Skeletal muscle cell (primary cell): ENCODE measurements around the gene SON.
"Not testable (repeated sequence)": the region's sequence is repeated elsewhere in the genome, so short reads cannot be mapped to it uniquely, and the experiment has no call there.

Experiments used
- DNase-seq: peaks from one replicate; pipeline ENCODE4 v3.0.0-alpha.2; 2010; ENCODE audit warnings: low read depth
- H3K4me3 ChIP-seq: 2 replicates; pipeline ENCODE4 v1.5.1; 2011; ENCODE audit warnings: low read depth, mild to moderate bottlenecking, control low read depth, low read length, moderate library complexity

SON gene

DNA sequence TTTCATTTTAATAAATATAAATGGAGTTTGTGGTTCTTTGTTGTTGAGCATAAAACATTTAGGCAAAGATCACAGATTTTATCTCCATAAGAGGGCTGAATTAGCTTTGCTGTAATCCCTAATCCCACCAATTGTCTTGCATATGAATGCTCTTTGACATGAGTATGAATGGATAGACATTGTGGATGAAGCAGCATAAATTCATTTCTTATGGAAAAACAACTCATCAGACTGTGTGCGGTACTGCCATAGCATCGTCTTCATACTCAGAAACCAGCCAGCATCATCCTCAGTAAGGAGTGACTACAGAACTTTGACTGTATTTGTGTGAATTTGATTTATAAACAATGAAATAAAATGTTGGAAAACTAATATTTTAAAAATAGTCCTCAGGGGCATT lies 19.6 kb downstream of the SON start:
- H3K4me3 ChIP-seq: no peak overlapping the region
- DNase-seq: no peak

- H3K4me3 ChIP-seq: no peak overlapping the region
- DNase-seq: no peak
These were observed 23.7 kb downstream of the SON start for GRCh38 chr21:33566514-33566913.

DNA sequence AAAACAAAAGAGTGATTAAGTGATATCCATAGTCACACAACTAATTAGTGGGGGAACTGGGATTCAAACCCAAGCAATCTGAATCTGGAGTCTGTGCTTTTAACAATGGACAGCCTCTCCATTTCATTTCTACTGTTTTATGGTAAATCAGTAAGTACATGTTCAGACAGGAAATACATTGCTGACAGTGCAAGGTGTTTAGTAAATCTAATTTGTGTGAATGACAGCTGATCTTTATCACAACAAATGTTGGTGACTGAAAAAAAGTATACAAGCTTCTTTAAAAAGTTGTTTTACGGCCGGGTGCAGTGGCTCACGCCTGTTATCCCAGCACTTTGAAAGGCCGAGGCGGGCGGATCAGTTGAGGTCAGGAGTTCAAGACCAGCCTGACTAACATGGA lies 25.1 kb downstream of the SON start:
- DNase-seq: no peak
- H3K4me3 ChIP-seq: no peak overlapping the region

DNA sequence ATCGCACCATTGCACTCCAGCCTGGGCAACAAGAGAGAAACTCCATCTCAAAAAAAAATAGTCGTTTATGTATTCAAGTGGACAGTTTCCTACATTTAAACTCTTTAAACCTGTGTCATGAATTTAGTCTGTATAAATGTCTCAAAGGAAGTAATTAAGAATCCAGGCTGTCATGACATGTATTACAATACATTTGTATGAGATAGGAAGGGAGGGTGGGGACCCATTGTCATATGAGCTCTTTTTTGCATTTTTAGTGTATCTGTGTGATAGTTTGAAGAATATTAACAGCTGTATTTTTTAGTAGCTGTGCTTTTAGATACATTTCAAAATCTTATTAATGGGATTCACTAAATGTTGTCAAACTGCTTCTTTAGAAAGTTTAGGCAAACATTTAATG lies 25.6 kb downstream of the SON start:
- no peak for DNase-seq
- no peak overlapping the region for H3K4me3 ChIP-seq

GRCh38 chr21:33569991-33570390 lies 27.2 kb downstream of the SON start:
- no peak for DNase-seq
- H3K4me3 ChIP-seq: no peak overlapping the region

DNA sequence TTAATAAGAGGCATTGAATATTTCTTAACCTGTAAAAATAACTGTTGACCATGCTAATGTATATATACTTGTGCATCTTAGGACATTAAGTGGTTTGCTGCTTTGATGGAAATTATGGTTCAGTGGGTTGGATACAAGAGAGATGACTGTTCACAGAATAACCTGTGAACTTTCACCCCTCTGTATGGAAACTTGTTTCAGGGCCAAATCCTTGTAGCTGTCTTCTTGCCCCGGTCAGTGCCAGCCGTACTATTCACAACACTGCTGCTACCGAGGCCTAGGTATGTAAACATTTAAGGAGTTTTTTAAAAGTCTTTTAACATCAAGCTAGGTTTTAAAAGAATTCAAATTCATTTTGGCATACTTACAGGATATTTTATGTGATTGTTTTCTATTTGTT lies 29.5 kb downstream of the SON start:
- H3K4me3 ChIP-seq: no peak overlapping the region
- no peak for DNase-seq

GRCh38 chr21:33576741-33577141 lies 33.9 kb downstream of the SON start:
- not testable (repeated sequence) for DNase-seq, H3K4me3 ChIP-seq

- H3K4me3 ChIP-seq: no peak overlapping the region
- peak; percentile 3 for DNase-seq
These were observed 35.4 kb downstream of the SON start for GRCh38 chr21:33578214-33578613.

DNA sequence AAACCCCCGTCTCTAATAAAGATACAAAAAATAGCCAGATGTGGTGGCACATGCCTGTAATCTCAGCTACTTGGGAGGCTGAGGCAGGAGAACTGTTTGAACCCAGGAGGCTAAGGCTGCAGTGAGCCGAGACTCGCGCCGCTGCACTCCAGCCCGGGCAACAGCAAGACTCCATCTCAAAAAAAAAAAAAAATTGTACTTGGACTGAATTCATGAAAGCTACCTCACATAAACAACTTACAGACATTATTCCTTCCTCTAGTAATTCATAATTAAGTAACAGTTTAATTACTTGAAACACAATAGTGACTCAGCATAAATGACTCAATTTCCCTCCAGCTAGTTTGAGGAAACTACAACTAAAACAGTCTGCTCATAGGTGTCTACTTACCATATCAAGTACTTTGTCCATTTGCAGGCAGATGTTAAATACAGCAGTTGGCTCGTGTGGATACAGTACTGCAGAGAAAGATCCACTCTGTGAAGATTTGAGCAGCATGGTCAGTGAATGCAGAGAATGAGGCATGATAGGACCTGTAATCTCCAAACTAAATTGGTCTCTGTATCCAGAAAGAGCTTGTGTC lies 36.2 kb downstream of the SON start:
- no peak overlapping the region for H3K4me3 ChIP-seq
- no peak for DNase-seq

DNA sequence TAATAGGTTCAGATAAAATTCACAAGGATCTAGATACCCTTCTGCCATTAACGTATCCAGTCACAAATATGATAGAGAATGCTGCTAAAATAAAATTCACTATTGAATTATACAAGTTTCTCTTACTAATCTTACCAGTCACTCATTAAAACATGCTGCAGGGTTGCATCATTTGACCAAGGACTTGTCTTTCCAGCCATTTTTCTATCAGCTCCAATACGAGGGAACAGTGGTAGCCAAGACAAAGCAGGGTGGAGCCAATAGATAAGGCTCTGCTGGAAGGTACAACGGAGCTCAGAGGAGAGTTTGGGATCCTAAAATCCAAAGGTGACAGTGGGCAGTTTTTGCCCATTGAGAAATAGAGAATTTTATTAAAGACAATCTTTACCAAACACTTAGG lies 41.6 kb downstream of the SON start:
- DNase-seq: no peak
- no peak overlapping the region for H3K4me3 ChIP-seq

DNA sequence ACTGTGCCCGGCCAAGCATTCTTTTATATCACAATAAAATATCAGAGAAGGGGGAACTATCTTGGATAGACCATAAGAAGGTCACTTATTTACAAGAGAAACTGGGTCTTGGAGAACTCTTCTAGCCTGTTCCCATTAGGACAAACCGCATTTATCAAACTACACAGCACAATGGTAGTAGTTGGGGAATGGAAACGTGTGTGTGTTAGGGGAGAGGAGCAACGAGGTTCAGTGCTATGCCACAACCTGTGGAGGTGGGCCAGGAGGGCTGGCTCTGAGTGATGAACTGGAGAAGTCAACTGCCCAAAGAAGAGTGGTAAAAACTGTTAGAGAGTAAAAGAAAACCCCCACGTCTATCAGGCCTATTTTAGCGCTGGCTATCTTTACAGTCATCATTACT lies 44.1 kb downstream of the SON start:
- H3K4me3 ChIP-seq: peak overlapping the region; percentile 84
- DNase-seq: no peak

DNA sequence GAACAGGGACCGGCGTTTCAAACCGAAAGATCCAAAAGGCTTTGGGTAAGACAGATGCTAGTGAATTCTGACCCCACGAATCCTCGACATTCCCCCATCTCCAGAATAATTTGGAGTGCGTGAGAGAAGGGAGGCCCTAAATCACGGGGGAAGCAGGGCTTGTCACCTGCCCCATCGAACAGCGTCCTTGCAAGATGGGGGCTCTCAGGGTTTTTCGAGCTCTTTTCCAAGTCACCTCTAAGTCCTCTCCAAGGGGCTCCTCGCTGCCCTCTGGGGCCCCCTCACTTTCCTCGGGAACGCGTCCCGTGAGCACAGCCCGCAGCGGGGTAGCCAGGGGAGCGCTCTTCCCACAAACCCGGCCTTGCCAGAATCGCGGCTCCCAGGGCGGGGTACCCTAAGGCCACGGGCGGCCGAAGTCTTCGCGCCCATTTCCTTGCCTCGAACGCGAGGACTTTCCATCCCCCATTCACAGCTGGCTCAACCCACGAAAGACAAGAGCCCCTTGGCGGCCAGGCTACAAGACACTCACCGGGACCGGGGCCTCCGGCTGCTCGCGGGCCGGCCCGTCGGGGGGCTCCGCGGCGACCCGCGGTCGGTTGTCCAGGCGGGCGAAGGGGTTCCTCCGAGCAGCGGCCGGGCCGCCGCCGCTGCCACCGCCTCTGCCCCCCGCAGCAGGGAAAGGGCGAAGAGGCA lies 45.1 kb downstream of the SON start:
- DNase-seq: no peak
- H3K4me3 ChIP-seq: peak overlapping the region; percentile 84

DNA sequence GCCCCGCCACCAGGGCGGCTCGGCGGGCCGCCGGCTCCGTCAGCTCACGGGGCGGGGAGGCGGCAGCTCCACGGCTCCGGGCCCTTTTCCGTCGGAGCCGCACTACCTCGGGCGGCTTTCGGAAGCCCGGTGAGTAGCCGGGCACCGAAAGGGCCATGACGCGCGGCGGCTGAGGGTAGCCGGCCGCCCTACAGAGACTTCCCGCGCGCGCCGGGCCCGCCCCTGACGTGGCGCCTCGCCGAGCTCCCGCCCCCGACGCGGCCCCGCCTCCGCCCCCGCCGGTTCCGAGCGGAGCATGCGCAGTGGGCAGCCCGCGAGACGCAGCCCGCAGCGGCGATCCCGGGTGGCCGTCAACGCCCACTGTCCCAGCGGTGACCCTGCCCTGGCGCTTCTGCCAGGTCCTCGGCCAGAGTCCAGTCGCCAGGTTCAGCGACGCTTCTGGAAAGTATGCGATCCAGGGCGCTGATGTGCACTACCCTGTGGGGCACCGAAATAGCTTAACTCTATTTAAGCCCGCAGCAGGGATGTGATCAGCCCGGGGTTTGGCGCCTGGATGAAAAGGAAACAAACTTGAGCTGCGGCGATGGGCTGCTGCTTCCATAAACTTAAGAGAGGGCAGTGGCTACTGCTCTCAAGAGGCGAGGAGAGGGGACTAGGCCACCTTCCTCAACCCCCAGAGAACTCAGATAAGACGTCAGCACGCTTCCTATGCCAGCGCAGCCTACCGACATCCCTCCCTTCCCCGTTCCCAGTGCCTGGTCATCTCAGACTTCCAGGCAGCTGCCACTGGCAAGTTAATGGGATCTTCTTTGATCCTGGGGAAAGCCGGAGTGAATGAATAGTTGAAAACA lies 45.9 kb downstream of the SON start, which contains the start of gene DONSON:
DONSON (minus strand) TSS at position 200 of the 851 bp plus-strand sequence; CDS start at position 157, 43 bp downstream.
- H3K4me3 ChIP-seq: peak within 1 kb of the TSS; percentile 84
- peak; percentile 25 for DNase-seq

DNA sequence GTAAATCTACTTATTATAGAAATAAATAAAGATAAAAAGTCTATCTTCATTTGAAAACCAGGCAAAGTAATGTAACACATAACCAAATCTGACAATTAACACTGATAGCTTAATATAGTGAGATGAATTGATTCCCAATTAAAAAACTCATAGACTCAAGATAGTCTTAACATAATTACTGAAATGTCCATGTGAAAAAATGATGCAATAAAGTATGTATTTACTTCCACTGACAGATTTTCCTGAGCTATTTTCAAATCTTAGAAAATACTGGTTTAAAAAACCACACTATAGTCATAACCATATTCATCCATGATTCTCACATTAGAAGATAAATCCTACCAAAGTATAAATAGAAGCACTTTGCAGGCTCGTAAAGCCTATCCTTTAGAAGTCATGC lies 55.2 kb downstream of the SON start:
- no peak for DNase-seq
- H3K4me3 ChIP-seq: no peak overlapping the region

GRCh38 chr21:33608559-33608958 lies 65.7 kb downstream of the SON start:
- no peak for DNase-seq
- H3K4me3 ChIP-seq: no peak overlapping the region

GRCh38 chr21:33611006-33611744 lies 68.3 kb downstream of the SON start:
- H3K4me3 ChIP-seq: no peak overlapping the region
- DNase-seq: no peak

DNA sequence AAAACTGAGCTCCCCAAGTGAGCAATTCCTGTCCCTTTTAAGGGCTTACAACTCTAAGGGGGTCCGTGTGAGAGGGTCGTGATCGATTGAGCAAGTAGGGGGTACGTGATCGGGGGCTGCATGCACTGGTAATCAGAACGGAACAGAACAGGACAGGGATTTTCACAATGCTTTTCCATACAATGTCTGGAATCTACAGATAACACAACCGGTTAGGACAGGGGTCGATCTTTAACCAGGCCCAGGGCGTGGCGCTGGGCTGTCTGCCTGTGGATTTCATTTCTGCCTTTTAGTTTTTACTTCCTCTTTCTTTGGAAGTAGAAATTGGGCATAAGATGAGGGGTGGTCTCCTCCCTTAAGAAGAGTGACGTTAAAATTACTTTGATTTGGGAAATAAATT lies 74.7 kb downstream of the SON start:
- DNase-seq, H3K4me3 ChIP-seq: not testable (repeated sequence)

DNA sequence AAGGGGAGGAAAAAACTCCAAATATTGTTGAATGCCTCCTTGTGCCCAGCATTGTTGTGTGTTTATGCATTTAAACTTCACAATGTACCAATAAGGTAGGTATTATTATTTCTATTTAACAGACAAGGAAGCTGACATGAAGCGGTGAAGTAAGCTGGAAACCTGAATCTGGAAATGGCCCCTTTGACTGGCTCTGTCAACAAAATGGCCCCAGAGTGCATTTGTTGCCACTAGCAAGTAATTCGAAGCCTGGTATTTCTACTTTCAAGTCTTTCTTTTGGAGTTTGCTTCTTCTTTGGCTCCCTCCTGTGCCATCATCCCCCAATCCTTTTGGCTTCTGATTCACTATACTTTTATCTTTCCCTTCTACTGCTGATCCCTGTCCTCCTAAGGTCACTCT lies 75.6 kb downstream of the SON start:
- DNase-seq: no peak

GRCh38 chr21:33619726-33620125 lies 76.9 kb downstream of the SON start:
- no peak for DNase-seq
- no peak overlapping the region for H3K4me3 ChIP-seq

More for the DNA sequence above, 75.6 kb downstream of the SON start:
- no peak overlapping the region for H3K4me3 ChIP-seq

DNA sequence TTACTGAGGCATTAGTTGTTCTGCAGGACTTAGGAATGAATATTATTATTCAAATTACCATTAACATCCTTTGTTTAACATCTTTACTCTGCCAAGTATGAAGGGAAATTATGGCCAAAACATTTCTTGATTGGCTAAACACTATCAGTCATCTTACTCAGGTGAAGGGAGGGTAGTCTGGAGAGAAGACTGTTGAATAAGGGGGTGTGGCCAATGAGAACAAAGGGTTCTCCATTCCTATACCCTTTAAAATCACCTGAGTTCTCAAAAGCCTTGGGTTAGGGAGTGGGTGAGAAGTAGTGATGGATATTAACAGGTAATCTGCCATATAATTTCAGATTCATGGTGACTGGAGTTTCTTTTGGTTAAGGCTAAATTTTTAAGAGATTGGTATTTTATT lies 79.4 kb downstream of the SON start:
- no peak for DNase-seq
- H3K4me3 ChIP-seq: no peak overlapping the region
